GM12801 (cell line): ENCODE results near the gene PREX1.

Experiments
- CTCF ChIP-seq: IDR thresholded peaks from one replicate; pipeline ENCODE4 v1.5.1; 2011; ENCODE audit warnings: control low read depth; ENCODE audit not compliant: insufficient read length; ENCODE audit errors: extremely low read depth

Gene PREX1

GRCh38 chr20:48820649-48820973 lies 7.2 kb downstream of the PREX1 start:
- no peak for TF ChIP-seq CTCF

- TF ChIP-seq CTCF, result no peak
Observed at GRCh38 chr20:48819821-48820648, 7.8 kb downstream of the PREX1 start.

GRCh38 chr20:48819089-48819488 lies 8.7 kb downstream of the PREX1 start:
- no peak for TF ChIP-seq CTCF

GRCh38 chr20:48818481-48818987 lies 9.3 kb downstream of the PREX1 start:
- no peak for TF ChIP-seq CTCF

- no peak for TF ChIP-seq CTCF
Observed at GRCh38 chr20:48818031-48818370, 9.8 kb downstream of the PREX1 start.

GRCh38 chr20:48817367-48818030 lies 10.3 kb downstream of the PREX1 start:
- TF ChIP-seq CTCF, result no peak

GRCh38 chr20:48816282-48817205 lies 11.3 kb downstream of the PREX1 start:
- TF ChIP-seq CTCF, result no peak
